B cell (primary cell): ENCODE results near the gene ASPHD2.

Experiments used
- CTCF ChIP-seq: fragments of 200-600 bp; IDR thresholded peaks from one replicate; pipeline ENCODE4 v1.8.0; 2022; ENCODE audit warnings: antibody characterized with exemption, mild to moderate bottlenecking
- EZH2 ChIP-seq: IDR thresholded peaks from 2 replicates; pipeline ENCODE4 v1.6.1; 2012; ENCODE audit warnings: borderline replicate concordance, low read depth, mild to moderate bottlenecking, moderate library complexity, low read length; ENCODE audit not compliant: insufficient read depth, poor library complexity, severe bottlenecking

DNA sequence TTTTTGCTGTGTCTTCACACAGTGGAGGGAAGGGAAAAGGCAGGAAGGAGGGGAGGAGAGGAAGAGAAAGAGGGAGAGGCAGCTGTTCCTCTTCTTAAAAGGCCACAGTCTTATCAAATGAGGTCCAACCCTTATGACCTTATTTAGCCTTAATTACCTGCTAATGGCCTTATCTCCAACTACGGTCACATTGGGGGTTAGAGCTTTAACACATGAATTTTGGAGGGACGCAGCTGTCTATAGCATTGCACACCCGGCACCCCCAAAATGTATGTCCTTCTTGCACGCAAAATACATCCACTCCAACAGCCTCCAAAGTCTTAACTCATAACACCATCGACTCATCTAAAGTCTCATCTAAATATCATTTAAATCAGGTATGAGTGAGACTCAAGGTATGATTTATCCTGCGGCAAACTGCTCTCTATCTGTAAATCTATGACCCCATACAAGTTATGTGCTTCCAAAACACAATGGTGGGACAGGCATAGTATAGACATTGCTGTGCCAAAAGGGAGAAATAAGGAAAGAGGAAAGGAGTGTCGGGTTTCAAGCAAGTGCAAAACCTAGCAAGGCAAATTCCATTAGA lies 45.0 kb upstream of the ASPHD2 start:
- no peak for TF ChIP-seq CTCF
- no peak for TF ChIP-seq EZH2
